Testis (tissue), 3 donors: ENCODE results near the gene VSTM2B. TPM values are rescaled to one million over a fixed set of nuclear protein-coding genes. Genes with fewer than 3 reads are reported as not detected.

Experiments
- DNase-seq: peaks from one replicate; pipeline ENCODE4 v3.0.0-alpha.2; 2019
- H3K27ac ChIP-seq, 2 donors: fragments of 200-600 bp; sonication (generic); one replicate each; pipeline ENCODE4 v1.5.1; 2019
- H3K27me3 ChIP-seq: fragments of 200-600 bp; sonication (generic); one replicate; pipeline ENCODE4 v1.5.1; 2019
- H3K36me3 ChIP-seq: fragments of 200-600 bp; sonication (generic); one replicate; pipeline ENCODE4 v1.5.1; 2017; ENCODE audit warnings: low read depth; ENCODE audit errors: missing control alignments
- H3K4me1 ChIP-seq: fragments of 200-600 bp; sonication (generic); one replicate; pipeline ENCODE4 v1.5.1; 2019
- H3K4me3 ChIP-seq, 2 donors: fragments of 200-600 bp; sonication (generic); one replicate each; pipeline ENCODE4 v1.5.1; 2017 to 2019
- H3K9me3 ChIP-seq: fragments of 200-600 bp; sonication (generic); one replicate; pipeline ENCODE4 v1.5.1; 2017
- CTCF ChIP-seq, 3 experiments: fragments of 450-650 bp in 2 of 3; fragments of 200-600 bp in 1 of 3; sonication (generic) in 1 of 3; IDR thresholded peaks; one replicate each; pipeline ENCODE4 v1.5.1; 2016 to 2019; ENCODE audit warnings: antibody characterized with exemption in 3 of 3, mild to moderate bottlenecking in 2 of 3, moderate library complexity in 1 of 3
- POLR2A ChIP-seq: fragments of 450-650 bp; IDR thresholded peaks from one replicate; pipeline ENCODE4 v1.6.1; 2017; ENCODE audit warnings: antibody characterized with exemption, mild to moderate bottlenecking, moderate library complexity
- WGBS, 2 donors: methylation state at CpG; one replicate each; pipeline ENCODE4 v1.1.5; 2018; 5-methylcytosine and 5-hydroxymethylcytosine counted together
- intact Hi-C: fragments of 100-400 bp; cut with DNase I; formaldehyde crosslinking; loops from one replicate; pipeline ENCODE4 v1.15.1; 2023; ENCODE audit warnings: low total_unique reads
- polyA plus RNA-seq: library from polyadenylated mRNA; stranded (reverse); fragments of 350-450 nt; fragmentation: Illumina TruSeq; extraction: RNeasy Lipid Tissue Mini Kit (QIAGEN cat#74804); gene quantifications from one replicate; pipeline ENCODE4 v1.2.3, GENCODE V29; 2014; ENCODE audit warnings: low read depth, low replicate concordance; ENCODE audit not compliant: insufficient read depth
- total RNA-seq, 2 donors: library from RNA; depleted of rRNA; stranded (reverse); fragments of >200 nt; gene quantifications; one replicate each; pipeline ENCODE4 v1.2.3, GENCODE V29; 2016

The VSTM2B gene
- total and polyA plus RNA-seq, 3 donors from 2014 or later, result 0.50 to 0.62 TPM; not detected in 1

- no peaks in the 10 kb centered on the region for H3K4me1 ChIP-seq
- TF ChIP-seq CTCF (IDR thresholded peaks at IDR 0.05), result no peak
- intact Hi-C loops, result no loop called here
- no peaks in the 10 kb centered on the region for H3K27me3 ChIP-seq
- WGBS, 2 donors, result 0 to 32% methylated on average over 1 of the region's 1 CpG
- H3K27ac ChIP-seq, result no peak overlapping the region
- H3K9me3 ChIP-seq, result no peaks in the 10 kb centered on the region
- no peaks in the 10 kb centered on the region for H3K36me3 ChIP-seq
- DNase-seq, result no peak
- no peak overlapping the region for H3K4me3 ChIP-seq
Measured at GRCh38 chr19:29581398-29581797, 55.6 kb downstream of the VSTM2B start.

- intact Hi-C loops, result no loop called here
- Histone ChIP-seq H3K27ac (no peak overlapping the region), H3K27me3 (no peaks in the 10 kb centered on the region), H3K4me3 (no peak overlapping the region), H3K36me3 (no peaks in the 10 kb centered on the region), H3K9me3 (no peaks in the 10 kb centered on the region), H3K4me1 (no peaks in the 10 kb centered on the region)
- WGBS, 2 donors, result 39 to 80% methylated on average over 1 of the region's 1 CpG
- TF ChIP-seq CTCF (IDR thresholded peaks at IDR 0.05) (no peak), POLR2A (no peak)
- no peak for DNase-seq
Measured at GRCh38 chr19:29583196-29583999, 57.6 kb downstream of the VSTM2B start.

GRCh38 chr19:29586401-29586800 lies 60.6 kb downstream of the VSTM2B start:
- Histone ChIP-seq H3K9me3 (no peaks in the 10 kb centered on the region), H3K36me3 (no peaks in the 10 kb centered on the region), H3K4me3 (no peak overlapping the region), H3K27ac (no peak overlapping the region), H3K4me1 (no peaks in the 10 kb centered on the region), H3K27me3 (no peaks in the 10 kb centered on the region)
- 69 to 71% methylated on average over 2 of the region's 2 CpGs for WGBS, 2 donors
- DNase-seq, result no peak
- intact Hi-C loops, result no loop called here
- TF ChIP-seq POLR2A, result no peak
- TF ChIP-seq CTCF (IDR thresholded peaks at IDR 0.05), result no peak

- Histone ChIP-seq H3K27me3 (no peaks in the 10 kb centered on the region), H3K36me3 (no peaks in the 10 kb centered on the region), H3K4me3 (no peak overlapping the region), H3K4me1 (no peaks in the 10 kb centered on the region), H3K27ac (no peak overlapping the region), H3K9me3 (no peaks in the 10 kb centered on the region)
- intact Hi-C loops, result no loop called here
- TF ChIP-seq CTCF (IDR thresholded peaks at IDR 0.05) (no peak), POLR2A (no peak)
- no peak for DNase-seq
- 69 to 91% methylated on average over 3 of the region's 3 CpGs for WGBS, 2 donors
Measured at GRCh38 chr19:29587059-29587458, 61.3 kb downstream of the VSTM2B start.

GRCh38 chr19:29587518-29587986 lies 61.8 kb downstream of the VSTM2B start:
- Histone ChIP-seq H3K36me3 (no peaks in the 10 kb centered on the region), H3K4me1 (no peaks in the 10 kb centered on the region), H3K27me3 (no peaks in the 10 kb centered on the region), H3K9me3 (no peaks in the 10 kb centered on the region), H3K27ac (no peak overlapping the region), H3K4me3 (no peak overlapping the region)
- TF ChIP-seq POLR2A (no peak), CTCF (IDR thresholded peaks at IDR 0.05) (no peak)
- WGBS, 2 donors, result 73 to 80% methylated on average over 2 of the region's 2 CpGs
- intact Hi-C loops, result no loop called here
- no peak for DNase-seq
